ENCODE measurements around the gene ZCCHC3.

DNA sequence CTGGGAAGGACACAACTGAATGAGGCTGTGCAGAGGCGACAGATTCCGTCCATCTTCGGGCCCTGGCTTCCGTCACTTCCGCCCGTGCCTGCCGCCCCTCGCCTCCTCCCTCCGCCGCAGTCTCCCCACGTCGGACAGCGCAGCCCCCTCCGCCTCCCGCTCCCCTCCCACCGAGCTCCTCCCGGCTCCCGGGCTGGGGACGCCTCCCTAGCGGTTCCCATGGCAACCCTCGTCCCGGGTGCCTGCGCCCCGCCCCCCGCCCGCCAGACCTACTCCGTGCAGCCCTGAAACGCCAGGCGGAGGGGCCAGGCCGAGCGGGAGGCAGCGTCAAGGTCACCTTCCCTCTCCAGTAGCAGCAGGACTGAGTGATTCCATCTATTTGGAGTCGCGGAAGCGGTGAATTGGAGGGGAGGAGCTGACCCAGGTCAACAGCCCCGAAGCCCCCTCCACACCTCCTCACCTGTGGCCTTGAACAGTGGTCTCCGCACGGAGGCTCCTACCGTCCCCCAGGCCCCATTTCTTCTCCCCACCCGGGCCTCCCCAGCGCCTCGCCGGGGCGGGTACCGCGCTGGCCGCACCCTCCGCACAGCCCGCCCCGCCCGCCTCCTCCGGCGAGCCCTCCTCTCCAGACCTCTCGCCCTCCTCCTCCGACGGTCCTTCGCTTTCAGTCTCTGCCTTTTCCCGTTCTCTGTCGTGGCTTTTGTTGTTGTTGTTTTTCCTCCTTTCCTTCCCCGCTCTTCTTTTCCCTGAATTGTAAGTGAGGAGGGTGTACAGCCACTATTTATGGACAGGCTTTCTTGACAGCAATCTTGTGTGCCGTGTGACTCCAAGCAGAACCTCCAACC lies 50.5 kb downstream of the ZCCHC3 start:
- TF ChIP-seq, protein P1, sequence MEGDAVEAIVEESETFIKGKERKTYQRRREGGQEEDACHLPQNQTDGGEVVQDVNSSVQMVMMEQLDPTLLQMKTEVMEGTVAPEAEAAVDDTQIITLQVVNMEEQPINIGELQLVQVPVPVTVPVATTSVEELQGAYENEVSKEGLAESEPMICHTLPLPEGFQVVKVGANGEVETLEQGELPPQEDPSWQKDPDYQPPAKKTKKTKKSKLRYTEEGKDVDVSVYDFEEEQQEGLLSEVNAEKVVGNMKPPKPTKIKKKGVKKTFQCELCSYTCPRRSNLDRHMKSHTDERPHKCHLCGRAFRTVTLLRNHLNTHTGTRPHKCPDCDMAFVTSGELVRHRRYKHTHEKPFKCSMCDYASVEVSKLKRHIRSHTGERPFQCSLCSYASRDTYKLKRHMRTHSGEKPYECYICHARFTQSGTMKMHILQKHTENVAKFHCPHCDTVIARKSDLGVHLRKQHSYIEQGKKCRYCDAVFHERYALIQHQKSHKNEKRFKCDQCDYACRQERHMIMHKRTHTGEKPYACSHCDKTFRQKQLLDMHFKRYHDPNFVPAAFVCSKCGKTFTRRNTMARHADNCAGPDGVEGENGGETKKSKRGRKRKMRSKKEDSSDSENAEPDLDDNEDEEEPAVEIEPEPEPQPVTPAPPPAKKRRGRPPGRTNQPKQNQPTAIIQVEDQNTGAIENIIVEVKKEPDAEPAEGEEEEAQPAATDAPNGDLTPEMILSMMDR (conservative IDR thresholded peaks at IDR 0.05 in 1 of 2, IDR thresholded peaks at IDR 0.05 in 1 of 2; ENCODE audit: low read depth in 1 of 2, low read length in 2 of 2), result no peak
- TF ChIP-seq EZH2 (IDR thresholded peaks at IDR 0.05; ENCODE audit: low read length, missing control alignments), result no peak

All from fibroblast of lung (primary cell).